Effector CD4-positive, alpha-beta T cell (primary cell): ENCODE results near the gene AKAP17A.
"Not testable (repeated sequence)": the region's sequence is repeated elsewhere in the genome, so short reads cannot be mapped to it uniquely, and the experiment has no call there.

Experiments used
- DNase-seq: peaks from one replicate; pipeline ENCODE4 v3.0.0-alpha.2; 2020

AKAP17A gene

DNA sequence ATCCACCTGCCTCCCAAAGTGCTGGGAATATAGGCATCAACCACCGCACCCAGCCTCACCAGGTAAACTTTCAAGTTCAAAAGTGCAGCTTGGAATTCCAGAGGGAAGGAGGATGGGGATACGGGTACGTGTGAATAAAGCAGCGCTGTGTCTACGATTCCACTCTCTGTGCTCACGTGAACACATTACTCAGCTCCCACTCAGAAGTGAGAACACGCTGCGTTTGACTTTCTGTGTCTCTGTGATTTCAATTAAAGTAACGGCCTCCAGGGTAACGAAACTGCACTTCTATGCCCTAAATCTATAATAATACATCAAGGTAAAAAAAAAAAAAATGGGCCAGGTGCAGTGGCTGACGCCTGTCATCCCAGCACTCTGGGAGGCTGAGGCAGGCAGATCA is 15.1 kb downstream of the AKAP17A start:
- no peak for DNase-seq

GRCh38 chrX:1609311-1609710 is 17.9 kb downstream of the AKAP17A start:
- no peak for DNase-seq

- DNase-seq = no peak
These were observed 18.4 kb downstream of the AKAP17A start for GRCh38 chrX:1609762-1610161.

DNA sequence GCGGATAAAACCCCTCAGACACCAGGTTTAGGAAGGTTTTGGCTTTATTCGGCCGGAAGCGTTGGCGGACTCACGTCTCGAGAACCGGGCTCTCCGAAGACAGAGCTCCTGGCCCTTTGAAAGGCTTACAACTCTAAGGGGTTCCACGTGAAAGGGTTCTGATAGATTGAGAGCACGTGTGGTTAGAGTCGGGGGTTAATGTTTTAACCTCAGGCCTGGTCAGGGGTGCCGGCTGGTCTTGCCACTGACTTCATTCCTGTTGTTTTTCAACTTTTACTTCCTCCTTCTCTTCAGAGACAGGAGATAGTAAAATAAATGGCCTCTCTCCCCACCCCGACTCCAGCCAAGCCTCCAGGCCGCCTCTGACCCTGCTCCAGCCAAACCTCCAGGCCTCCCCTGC is 18.8 kb downstream of the AKAP17A start:
- DNase-seq = no peak

DNA sequence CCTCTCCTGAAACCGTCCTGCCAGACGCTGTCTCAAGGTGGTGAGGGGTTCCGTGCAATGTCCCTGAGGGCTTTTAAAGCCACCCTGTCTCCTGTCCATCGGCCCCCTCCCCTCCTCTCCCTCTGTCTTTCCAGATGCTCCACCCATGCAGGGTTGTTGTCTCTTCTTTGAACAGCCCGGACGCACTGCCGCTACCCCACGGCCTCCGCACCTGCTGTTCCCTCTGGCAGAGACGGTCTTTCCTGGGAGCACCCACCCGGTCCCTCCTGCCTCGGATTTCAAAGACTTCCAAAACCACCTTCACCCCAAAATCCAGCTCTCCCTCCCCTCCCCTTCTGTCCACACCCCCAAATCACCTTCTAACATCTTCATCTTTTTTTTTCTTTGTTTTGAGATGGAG is 19.3 kb downstream of the AKAP17A start:
- DNase-seq = no peak

DNA sequence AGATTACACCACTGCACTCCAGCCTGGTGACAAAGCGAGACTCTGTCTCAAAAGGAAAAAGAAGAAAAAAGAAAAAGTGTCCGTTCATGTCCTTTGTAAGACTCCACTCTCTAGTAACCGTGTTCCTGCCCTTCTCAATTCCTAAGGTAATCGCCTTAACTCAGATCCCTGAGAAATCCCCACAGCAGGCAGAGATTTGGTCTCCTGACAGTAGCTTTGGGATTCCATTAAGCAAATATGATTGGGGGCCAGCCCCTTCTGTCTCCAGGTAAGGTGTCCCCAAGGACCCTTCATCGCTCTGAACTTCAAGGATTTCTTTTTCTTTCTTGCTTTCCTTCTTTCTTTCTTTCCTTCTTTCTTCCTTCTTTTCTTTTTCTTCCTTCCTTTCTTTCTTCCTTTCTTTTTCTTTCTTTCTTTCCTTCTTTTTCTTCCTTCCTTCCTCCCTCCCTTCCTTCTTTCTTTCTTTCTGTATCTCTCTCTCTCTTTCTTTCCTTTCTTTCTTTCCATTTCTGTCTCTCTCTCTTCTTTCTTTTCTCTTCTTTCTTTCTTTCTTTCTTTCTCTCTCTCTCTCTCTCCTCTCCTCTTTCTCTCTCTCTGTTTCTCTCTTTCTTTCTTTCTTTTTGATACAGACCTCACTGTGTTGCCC is 21.4 kb downstream of the AKAP17A start:
- DNase-seq = no peak

GRCh38 chrX:1614927-1615326 is 23.5 kb downstream of the AKAP17A start, which contains the start of gene ASMT:
TSS of gene ASMT (plus strand) at chrX:1615059. CDS start at chrX:1615200, 141 bp downstream.
- DNase-seq = no peak

DNA sequence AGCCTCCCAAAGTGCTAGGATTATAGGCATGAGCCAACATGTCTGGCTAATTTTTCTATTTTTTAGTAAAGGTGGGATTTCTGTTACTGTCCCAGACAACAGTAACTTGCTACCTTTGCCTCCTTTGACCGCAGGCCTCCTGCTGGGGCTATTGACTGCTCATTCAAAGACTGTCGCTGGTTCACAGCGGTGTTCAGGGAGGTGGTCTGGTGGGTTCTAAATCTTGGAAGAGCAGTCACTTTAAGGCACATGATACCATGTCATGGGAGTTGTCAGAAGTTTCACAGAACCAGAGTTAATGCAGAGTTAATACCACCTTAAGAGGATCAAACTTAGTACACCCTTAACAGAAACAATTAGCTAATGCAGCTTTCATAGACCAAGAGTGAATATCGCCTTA is 27.3 kb downstream of the AKAP17A start:
- no peak for DNase-seq

- no peak for DNase-seq
These were observed 32.3 kb downstream of the AKAP17A start for GRCh38 chrX:1623691-1624090.

GRCh38 chrX:1624158-1624860 is 32.9 kb downstream of the AKAP17A start:
- DNase-seq = not testable (repeated sequence)

DNA sequence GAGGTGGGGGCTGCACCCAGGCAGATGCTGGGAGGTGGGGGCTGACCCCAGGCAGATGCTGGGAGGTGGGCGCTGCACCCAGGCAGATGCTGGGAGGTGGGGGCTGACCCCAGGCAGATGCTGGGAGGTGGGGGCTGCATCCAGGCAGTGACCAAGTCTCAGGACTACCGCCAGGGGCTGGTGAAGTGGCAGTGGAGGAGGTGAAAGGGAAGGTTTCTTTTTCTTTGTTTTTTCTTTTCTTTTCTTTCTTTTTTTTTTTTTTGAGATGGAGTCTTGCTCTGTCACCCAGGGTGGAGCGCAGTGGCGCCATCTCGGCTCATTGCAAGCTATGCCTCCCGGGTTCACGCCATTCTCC is 33.4 kb downstream of the AKAP17A start:
- not testable (repeated sequence) for DNase-seq

DNA sequence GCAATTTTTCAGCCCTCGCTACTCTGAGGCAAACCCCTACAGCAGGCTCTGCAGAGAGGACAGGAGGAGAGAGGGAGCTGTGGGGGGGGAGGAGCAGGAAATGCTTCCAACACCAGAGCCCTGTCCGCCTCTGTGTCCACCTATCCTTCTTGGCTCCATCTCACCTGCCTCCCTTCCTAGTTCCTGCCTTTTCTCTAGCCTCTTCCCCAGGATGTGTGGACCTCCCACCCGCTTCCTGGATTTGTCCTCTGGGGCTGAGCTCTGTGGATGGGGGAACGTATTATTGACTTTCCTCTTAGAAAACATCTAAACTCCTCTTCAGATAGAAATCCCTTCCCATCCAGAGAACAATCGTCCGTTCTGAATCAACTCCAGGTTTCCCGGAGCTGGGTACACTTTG is 37.8 kb downstream of the AKAP17A start:
- no peak for DNase-seq

GRCh38 chrX:1646009-1646408 is 54.6 kb downstream of the AKAP17A start:
- no peak for DNase-seq

GRCh38 chrX:1649621-1650020 is 58.2 kb downstream of the AKAP17A start:
- DNase-seq = no peak
